Limb (tissue), 2 donors: ENCODE measurements around the gene GRIK4.

Experiments used
- DNase-seq, 2 donors: peaks; one replicate each; pipeline ENCODE4 v3.0.0-alpha.2; 2016; ENCODE audit errors: extremely low spot score in 2 of 2

The GRIK4 gene

GRCh38 chr11:120525261-120526171 is 14.0 kb downstream of the GRIK4 start:
- DNase-seq, result no peak

GRCh38 chr11:120526241-120526640 is 14.7 kb downstream of the GRIK4 start:
- DNase-seq, result no peak

- peak; percentile 67 to 78 for DNase-seq
These were observed 15.7 kb downstream of the GRIK4 start for GRCh38 chr11:120527111-120527761.

- DNase-seq, result no peak
These were observed 17.2 kb downstream of the GRIK4 start for GRCh38 chr11:120528749-120529148.

GRCh38 chr11:120529214-120529613 is 17.7 kb downstream of the GRIK4 start:
- DNase-seq, result no peak

- DNase-seq, result no peak
These were observed 18.4 kb downstream of the GRIK4 start for GRCh38 chr11:120529911-120530310.

- no peak for DNase-seq
These were observed 20.7 kb downstream of the GRIK4 start for GRCh38 chr11:120532082-120532831.

- DNase-seq, result no peak
These were observed 21.3 kb downstream of the GRIK4 start for GRCh38 chr11:120532832-120533196.

GRCh38 chr11:120536091-120536796 is 24.7 kb downstream of the GRIK4 start:
- DNase-seq, result no peak

- no peak for DNase-seq
These were observed 25.2 kb downstream of the GRIK4 start for GRCh38 chr11:120536797-120537169.

GRCh38 chr11:120537996-120538395 is 26.4 kb downstream of the GRIK4 start:
- DNase-seq, result no peak

GRCh38 chr11:120538707-120539106 is 27.2 kb downstream of the GRIK4 start:
- DNase-seq, result no peak

GRCh38 chr11:120539667-120540369 is 28.3 kb downstream of the GRIK4 start:
- DNase-seq, result no peak

- DNase-seq, result no peak
These were observed 29.4 kb downstream of the GRIK4 start for GRCh38 chr11:120540744-120541465.

GRCh38 chr11:120543521-120544215 is 32.1 kb downstream of the GRIK4 start:
- DNase-seq, result no peak

- DNase-seq, result no peak
These were observed 34.3 kb downstream of the GRIK4 start for GRCh38 chr11:120545813-120546212.

GRCh38 chr11:120546312-120547205 is 35.0 kb downstream of the GRIK4 start:
- DNase-seq, result no peak

GRCh38 chr11:120547316-120547715 is 35.8 kb downstream of the GRIK4 start:
- no peak for DNase-seq
